ENCODE results near the gene PRKCE. TPM values are rescaled to one million over a fixed set of nuclear protein-coding genes. Genes with fewer than 3 reads are reported as not detected.
A peak's percentile ranks its signal among the peaks of the same experiment; 100 is the strongest.

The PRKCE gene
- total RNA-seq, 2 experiments from 2014 or later = 12.5 to 13.6 TPM

DNA sequence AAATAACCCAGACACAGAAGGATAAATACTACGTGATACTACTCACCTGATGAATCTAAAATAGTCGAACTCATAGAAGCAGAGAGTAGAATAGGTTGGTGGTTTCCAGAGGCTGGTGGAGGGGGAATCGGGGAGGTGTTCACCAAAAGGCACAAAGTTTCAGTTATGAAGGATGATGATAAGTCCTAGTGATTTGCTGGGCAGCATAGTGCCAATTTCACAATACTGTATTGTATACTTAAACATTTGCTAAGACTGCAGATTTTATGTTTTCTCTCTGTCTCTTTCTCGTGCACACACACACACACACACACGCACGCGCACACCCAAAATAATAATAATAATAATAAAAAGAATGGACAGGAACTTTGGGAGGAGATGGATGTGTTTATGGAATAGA, 425.4 kb downstream of the PRKCE start:
- DNase-seq = no peak
- H3K27ac Mint-ChIP-seq = no peak overlapping the region
- H3K27me3 Mint-ChIP-seq = no peaks in the 10 kb centered on the region
- H3K36me3 Mint-ChIP-seq = no peaks in the 10 kb centered on the region
- no peak overlapping the region for H3K4me3 Mint-ChIP-seq
- H3K4me1 Mint-ChIP-seq (ENCODE audit: low read depth) = peaks cover 42% of the 10 kb centered on the region
- H3K9me3 Mint-ChIP-seq = no peaks in the 10 kb centered on the region
- ChIA-PET POLR2A (no interaction called here), CTCF (no interaction called here)
- intact Hi-C loops (cut with micrococcal nuclease) = no loop called here

DNA sequence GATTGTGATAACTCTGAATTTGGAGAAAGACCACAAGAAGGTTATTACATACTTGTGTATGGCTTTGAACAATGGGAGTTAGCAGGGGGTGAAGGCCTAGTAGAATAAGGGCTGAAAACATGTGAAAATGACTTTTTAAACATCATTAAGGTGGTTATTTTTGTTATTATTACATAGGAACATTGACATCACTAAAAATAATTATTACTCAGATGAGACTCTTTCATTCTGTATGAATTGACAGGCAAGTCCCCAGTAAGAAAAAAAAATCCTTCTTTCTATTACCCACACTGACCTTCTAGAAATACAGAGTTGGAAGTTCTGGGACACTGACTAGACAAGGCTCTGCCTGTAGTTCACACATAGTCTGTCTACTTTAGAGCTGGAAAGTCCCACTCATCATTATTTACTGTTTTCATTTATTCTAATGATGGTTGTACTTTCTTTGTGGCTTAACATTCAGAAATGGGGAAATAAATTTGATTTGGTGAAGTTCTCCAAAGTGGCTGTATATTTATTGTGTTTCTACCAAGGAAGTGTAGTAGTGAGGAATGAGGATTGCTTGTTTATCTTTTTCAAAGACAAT, 426.1 kb downstream of the PRKCE start:
- no peaks in the 10 kb centered on the region for H3K27me3 Mint-ChIP-seq
- CTCF ChIA-PET = interaction anchor here (1.7 kb wide), 1 partner anchor 15 kb away, joined by 5 read pairs; no protein-coding TSS in a partner anchor
- no peaks in the 10 kb centered on the region for H3K36me3 Mint-ChIP-seq
- intact Hi-C loops (cut with micrococcal nuclease) = no loop called here
- peaks cover 50% of the 10 kb centered on the region for H3K4me1 Mint-ChIP-seq (ENCODE audit: low read depth)
- no peak for DNase-seq
- no peak overlapping the region for H3K4me3 Mint-ChIP-seq
- H3K9me3 Mint-ChIP-seq = no peaks in the 10 kb centered on the region
- H3K27ac Mint-ChIP-seq = no peak overlapping the region
- POLR2A ChIA-PET = no interaction called here

DNA sequence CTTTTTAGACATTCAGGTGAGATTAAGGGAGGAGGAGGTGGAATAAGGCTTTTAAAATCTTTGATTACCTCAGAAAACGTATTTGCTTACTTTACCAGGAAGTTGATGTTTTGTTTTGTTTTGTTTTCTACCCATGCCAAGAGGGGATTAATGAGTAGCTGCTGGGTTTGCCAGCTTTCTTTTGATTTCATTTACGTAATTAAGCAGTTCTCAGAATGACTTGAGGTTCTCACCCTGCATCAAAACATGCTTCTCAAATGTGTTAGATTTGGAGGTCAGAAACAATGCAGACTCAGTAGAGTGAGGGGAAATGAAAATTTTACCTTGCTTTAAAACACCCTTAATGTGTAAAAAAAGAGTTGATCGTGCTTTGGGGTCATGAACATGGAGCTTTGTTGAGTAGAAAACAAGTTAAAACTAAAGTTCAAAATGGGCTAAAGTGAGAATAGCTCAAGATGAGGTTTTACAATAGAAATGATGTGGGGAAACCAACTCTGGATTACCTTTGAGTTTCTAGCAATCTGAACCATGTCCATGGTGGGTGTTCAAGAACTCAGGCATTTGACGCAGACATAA, 428.6 kb downstream of the PRKCE start:
- peak overlapping the region; percentile 86 for H3K27ac Mint-ChIP-seq
- no peak overlapping the region for H3K4me3 Mint-ChIP-seq
- intact Hi-C loops (cut with micrococcal nuclease) = loop anchor here (1.0 kb wide), 3 partner anchors 12 to 149 kb away; no protein-coding TSS in a partner anchor
- ChIA-PET CTCF (interaction anchor here (0.7 to 2.3 kb wide), 6 partner anchors 8 to 377 kb away, joined by 3 to 9 read pairs (median 4); no protein-coding TSS in a partner anchor), POLR2A (interaction anchor here (0.5 to 1.6 kb wide), 6 partner anchors 12 to 283 kb away, joined by 3 to 11 read pairs (median 3); no protein-coding TSS in a partner anchor)
- no peaks in the 10 kb centered on the region for H3K36me3 Mint-ChIP-seq
- H3K9me3 Mint-ChIP-seq = no peaks in the 10 kb centered on the region
- H3K4me1 Mint-ChIP-seq (ENCODE audit: low read depth) = peaks cover 36% of the 10 kb centered on the region
- no peak for DNase-seq
- no peaks in the 10 kb centered on the region for H3K27me3 Mint-ChIP-seq

DNA sequence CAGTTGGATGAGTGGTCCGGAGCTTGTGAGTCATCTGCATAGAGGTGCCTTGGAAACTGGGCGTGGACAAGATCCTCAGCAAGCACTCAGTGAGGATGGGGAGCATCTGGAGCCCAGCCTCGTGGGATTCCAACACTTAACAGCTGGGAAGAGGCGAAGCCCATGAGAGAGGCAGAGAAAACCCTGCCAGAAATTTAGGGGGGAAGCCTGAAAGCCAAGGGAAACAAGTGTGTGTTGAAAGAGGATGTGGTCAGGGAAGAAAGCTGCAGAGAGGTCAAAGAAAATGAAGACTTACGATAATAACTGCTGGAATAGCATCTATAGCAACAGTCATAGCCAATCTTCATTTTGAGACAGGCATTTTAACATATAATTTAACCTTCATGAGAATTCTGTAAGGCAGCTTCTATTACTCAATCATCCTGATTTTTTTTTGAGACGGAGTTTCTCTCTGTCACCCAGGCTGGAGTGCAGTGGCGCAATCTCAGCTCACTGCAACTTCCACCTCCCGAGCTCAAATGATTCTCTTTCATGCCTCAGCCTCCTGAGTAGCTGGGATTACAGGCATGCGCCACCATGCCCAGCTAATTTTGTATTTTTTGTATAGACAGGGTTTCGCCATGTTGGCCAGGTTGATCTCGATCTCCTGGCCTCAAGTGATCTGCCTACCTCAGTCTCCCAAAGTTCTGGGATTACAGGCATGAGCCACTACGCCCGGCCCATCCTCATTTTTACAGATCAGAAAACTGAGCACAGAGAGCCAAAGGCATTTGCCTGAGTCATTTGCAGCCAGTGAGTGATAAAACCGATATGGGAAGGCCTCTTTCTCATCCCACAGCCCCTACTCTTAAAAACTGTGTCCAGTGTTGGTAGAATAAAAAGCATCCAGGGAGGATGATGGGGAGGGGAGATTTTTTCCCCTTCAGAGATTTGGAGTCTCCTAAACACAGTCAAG, 431.3 kb downstream of the PRKCE start:
- H3K36me3 Mint-ChIP-seq = peaks cover 10% of the 10 kb centered on the region
- ChIA-PET POLR2A (no interaction called here), CTCF (interaction anchor here (0.7 to 1.2 kb wide), 2 partner anchors 20 to 199 kb away, joined by 3 to 5 read pairs; no protein-coding TSS in a partner anchor)
- H3K27me3 Mint-ChIP-seq = no peaks in the 10 kb centered on the region
- H3K4me3 Mint-ChIP-seq = no peak overlapping the region
- H3K27ac Mint-ChIP-seq = no peak overlapping the region
- intact Hi-C loops (cut with micrococcal nuclease) = no loop called here
- H3K4me1 Mint-ChIP-seq (ENCODE audit: low read depth) = peaks cover 35% of the 10 kb centered on the region
- no peak for DNase-seq
- no peaks in the 10 kb centered on the region for H3K9me3 Mint-ChIP-seq

DNA sequence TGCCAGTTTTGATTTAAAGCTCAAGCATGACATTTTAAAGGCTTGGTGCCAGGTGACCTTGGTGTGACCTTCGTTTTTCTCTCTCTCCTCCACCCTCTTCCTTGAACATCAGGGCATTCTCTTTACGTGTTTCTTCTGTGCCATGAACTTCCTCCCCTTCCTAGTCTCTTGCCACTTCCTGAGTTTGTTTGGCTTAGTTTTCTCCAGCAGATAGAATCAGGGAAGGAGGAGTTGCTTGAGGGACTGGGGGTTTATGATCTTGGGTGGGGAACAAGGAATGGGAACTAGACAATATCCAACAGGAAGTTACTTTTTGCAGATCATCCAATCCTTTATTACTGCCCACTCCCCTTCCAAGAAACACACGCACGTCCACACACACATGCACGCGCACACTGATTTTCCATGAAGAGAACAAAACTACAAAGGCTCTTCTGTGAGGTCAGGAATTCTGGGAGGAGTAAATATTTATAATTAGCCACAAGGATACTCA, 435.1 kb downstream of the PRKCE start:
- DNase-seq = no peak
- Mint-ChIP-seq H3K27me3 (no peaks in the 10 kb centered on the region), H3K4me1 (ENCODE audit: low read depth) (peaks cover 13% of the 10 kb centered on the region), H3K27ac (no peak overlapping the region), H3K9me3 (no peaks in the 10 kb centered on the region), H3K4me3 (no peak overlapping the region), H3K36me3 (peaks cover 22% of the 10 kb centered on the region)
- ChIA-PET CTCF (no interaction called here), POLR2A (no interaction called here)
- intact Hi-C loops (cut with micrococcal nuclease) = no loop called here

DNA sequence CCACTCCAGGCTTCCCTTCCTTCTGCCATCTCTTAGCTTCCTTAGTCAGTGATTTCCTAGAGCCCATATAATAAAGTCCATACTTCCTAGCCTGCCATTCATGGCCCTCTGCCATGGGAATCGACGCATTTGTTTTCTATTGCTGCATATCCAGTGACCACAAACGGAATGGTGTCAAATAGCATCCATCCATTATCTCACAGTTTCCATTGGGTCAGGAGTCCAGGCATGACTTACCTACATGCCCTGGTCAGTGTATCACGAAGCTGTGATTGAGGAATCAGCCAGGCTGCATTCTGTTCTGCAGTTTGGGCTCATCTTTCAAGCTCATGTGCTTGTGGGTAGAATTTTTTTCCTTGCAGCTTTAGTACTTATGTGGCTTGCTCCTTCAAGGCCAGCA, 436.0 kb downstream of the PRKCE start:
- POLR2A ChIA-PET = no interaction called here
- DNase-seq = no peak
- intact Hi-C loops (cut with micrococcal nuclease) = no loop called here
- H3K27me3 Mint-ChIP-seq = no peaks in the 10 kb centered on the region
- no peaks in the 10 kb centered on the region for H3K9me3 Mint-ChIP-seq
- H3K36me3 Mint-ChIP-seq = peaks cover 22% of the 10 kb centered on the region
- H3K4me1 Mint-ChIP-seq (ENCODE audit: low read depth) = peaks cover 14% of the 10 kb centered on the region
- no peak overlapping the region for H3K27ac Mint-ChIP-seq
- no peak overlapping the region for H3K4me3 Mint-ChIP-seq
- CTCF ChIA-PET = interaction anchor here (1.0 kb wide), 1 partner anchor 25 kb away, joined by 4 read pairs; no protein-coding TSS in a partner anchor

DNA sequence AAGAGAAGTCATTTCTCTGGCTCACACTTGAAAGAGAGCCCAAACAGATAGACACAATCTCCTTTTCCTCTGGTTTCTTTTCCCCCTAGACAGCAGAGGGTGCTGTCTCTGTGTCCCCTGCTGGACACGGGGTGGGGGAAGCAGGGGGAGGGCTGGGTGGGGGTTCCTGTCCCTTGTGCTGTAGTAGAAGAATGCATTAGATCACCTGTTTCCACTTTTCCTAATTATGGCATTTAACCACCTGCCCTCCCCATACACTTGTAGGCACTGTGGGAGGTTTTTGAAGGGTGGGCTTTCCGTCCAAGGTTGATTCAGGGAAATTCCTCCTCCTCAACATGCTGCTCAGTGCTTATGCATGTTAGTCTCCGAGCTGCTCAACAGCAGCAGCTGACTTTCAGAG, 439.5 kb downstream of the PRKCE start:
- peaks cover 4% of the 10 kb centered on the region for H3K9me3 Mint-ChIP-seq
- peaks cover 12% of the 10 kb centered on the region for H3K4me1 Mint-ChIP-seq (ENCODE audit: low read depth)
- H3K36me3 Mint-ChIP-seq = peaks cover 31% of the 10 kb centered on the region
- DNase-seq = no peak
- ChIA-PET CTCF (interaction anchor here (1.8 kb wide), 1 partner anchor 28 kb away, joined by 4 read pairs; no protein-coding TSS in a partner anchor), POLR2A (no interaction called here)
- H3K27ac Mint-ChIP-seq = no peak overlapping the region
- intact Hi-C loops (cut with micrococcal nuclease) = loop anchor here (5.0 kb wide), 1 partner anchor 59 kb away; no protein-coding TSS in a partner anchor
- no peaks in the 10 kb centered on the region for H3K27me3 Mint-ChIP-seq
- H3K4me3 Mint-ChIP-seq = no peak overlapping the region

DNA sequence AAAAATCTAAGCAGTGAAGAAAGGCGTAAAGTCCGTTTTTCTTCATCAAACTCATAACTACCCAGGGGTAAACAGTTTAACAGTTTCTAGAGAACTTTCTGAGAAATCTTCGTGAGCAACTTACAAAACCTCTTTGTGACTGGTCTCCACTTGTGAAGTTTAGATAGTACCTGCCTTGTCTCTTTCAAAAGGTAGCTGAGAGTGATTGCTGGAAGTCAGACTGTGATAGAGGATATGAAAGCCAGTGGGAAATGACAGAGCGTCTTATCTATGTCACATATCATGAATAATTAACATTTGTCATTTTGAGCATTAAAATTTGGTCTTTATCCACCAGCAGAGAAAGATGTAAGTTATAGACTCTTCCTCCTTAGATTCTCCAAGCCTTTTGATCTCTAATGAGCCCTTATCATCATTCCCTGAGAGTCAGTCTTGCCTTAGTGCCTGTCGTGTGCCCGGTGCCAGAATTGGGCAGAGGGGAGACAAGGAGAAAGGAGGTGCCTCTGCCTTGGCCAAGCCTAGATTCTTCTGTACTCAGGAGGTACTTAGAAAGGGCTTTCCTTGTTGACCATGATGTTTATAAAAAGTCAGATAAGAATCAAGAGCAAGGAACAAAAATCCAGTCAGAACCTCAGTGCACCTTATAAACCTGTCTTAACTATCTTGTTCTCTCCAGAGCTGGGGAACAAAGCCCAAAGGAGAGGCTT, 440.6 kb downstream of the PRKCE start:
- intact Hi-C loops (cut with micrococcal nuclease) = loop anchor here (1.0 to 5.0 kb wide), 2 partner anchors 12 to 60 kb away; no protein-coding TSS in a partner anchor
- ChIA-PET CTCF (interaction anchor here (1.0 to 1.8 kb wide), 3 partner anchors 10 to 29 kb away, joined by 3 to 5 read pairs (median 4); no protein-coding TSS in a partner anchor), POLR2A (interaction anchor here (1.0 kb wide), 1 partner anchor 24 kb away, joined by 5 read pairs; no protein-coding TSS in a partner anchor)
- Mint-ChIP-seq H3K27ac (peak overlapping the region; percentile 62), H3K27me3 (no peaks in the 10 kb centered on the region), H3K36me3 (peaks cover 24% of the 10 kb centered on the region), H3K4me1 (ENCODE audit: low read depth) (peaks cover 12% of the 10 kb centered on the region), H3K4me3 (no peak overlapping the region), H3K9me3 (peaks cover 4% of the 10 kb centered on the region)
- DNase-seq = no peak

DNA sequence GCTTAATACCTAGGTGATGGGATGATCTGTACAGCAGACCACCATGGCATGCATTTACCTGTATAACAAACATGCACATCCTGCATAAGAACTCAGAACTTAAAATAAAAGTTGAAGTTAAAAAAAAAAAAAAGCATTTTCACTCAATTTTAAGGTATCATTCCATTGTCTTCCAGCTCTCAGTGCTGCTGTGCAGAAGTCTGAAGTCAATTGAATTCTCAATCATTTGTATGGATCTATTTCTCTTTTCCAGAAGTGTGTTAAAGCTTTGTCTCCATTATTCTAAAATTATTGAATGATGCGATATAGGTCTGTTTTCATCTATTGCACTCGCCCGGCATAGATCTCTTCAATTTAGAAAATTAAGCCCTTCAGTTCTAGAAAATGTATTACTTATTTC, 443.2 kb downstream of the PRKCE start:
- Mint-ChIP-seq H3K9me3 (peaks cover 4% of the 10 kb centered on the region), H3K27ac (no peak overlapping the region), H3K27me3 (no peaks in the 10 kb centered on the region), H3K4me1 (ENCODE audit: low read depth) (peaks cover 24% of the 10 kb centered on the region), H3K36me3 (peaks cover 10% of the 10 kb centered on the region), H3K4me3 (no peak overlapping the region)
- intact Hi-C loops (cut with micrococcal nuclease) = loop anchor here (5.0 kb wide), 1 partner anchor 62 kb away; no protein-coding TSS in a partner anchor
- POLR2A ChIA-PET = interaction anchor here (0.8 kb wide), 1 partner anchor 269 kb away, joined by 3 read pairs; no protein-coding TSS in a partner anchor
- CTCF ChIA-PET = interaction anchor here (0.6 kb wide), 1 partner anchor 209 kb away, joined by 6 read pairs; no protein-coding TSS in a partner anchor
- no peak for DNase-seq

DNA sequence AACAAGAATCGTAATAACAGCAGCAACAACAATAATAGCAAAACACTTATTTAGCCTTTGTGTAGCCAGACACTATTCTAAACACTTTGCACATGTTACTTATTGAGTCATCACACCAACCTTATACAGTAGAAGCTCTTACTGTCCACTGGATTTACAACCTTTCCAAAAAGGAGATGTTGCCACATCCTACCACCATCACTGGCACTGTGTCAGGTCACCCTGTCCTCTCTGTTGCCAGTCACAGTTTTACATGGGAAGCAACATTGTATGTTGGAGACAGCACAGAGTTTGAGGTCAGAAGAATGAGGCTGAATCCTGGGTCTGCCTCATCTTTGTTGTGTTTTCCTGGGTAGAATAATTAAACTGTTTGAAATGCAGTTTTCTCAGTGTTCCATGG, 444.4 kb downstream of the PRKCE start:
- POLR2A ChIA-PET = no interaction called here
- CTCF ChIA-PET = no interaction called here
- intact Hi-C loops (cut with micrococcal nuclease) = no loop called here
- no peak overlapping the region for H3K27ac Mint-ChIP-seq
- H3K9me3 Mint-ChIP-seq = peaks cover 4% of the 10 kb centered on the region
- peaks cover 10% of the 10 kb centered on the region for H3K36me3 Mint-ChIP-seq
- peaks cover 24% of the 10 kb centered on the region for H3K4me1 Mint-ChIP-seq (ENCODE audit: low read depth)
- no peak for DNase-seq
- no peaks in the 10 kb centered on the region for H3K27me3 Mint-ChIP-seq
- no peak overlapping the region for H3K4me3 Mint-ChIP-seq

DNA sequence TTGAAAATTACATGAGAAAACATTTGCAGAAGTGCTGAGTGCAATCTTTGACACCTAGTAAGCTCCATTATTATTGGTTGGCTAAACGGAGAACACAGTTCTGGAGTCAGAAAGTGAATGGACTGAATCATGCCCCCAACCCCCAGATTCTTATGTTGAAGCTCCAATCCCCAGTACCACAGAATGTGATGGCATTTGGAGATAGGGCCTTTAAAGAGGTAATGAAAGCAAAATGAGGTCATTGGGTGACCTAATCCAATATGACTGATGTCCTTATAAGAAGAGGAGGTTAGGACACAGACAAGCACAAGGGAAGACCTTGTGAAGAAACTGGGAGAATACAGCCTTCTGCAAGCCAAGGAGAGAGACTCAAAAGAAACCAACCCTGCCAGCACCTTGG, 444.8 kb downstream of the PRKCE start:
- Mint-ChIP-seq H3K4me3 (no peak overlapping the region), H3K36me3 (peaks cover 10% of the 10 kb centered on the region), H3K9me3 (peaks cover 4% of the 10 kb centered on the region), H3K4me1 (ENCODE audit: low read depth) (peaks cover 26% of the 10 kb centered on the region), H3K27ac (no peak overlapping the region), H3K27me3 (no peaks in the 10 kb centered on the region)
- POLR2A ChIA-PET = no interaction called here
- DNase-seq = no peak
- CTCF ChIA-PET = interaction anchor here (0.6 kb wide), 1 partner anchor 85 kb away, joined by 3 read pairs; no protein-coding TSS in a partner anchor
- intact Hi-C loops (cut with micrococcal nuclease) = no loop called here

Measured in activated CD4-positive, alpha-beta memory T cell treated with anti-CD3 and anti-CD28 coated beads for 36 hours (primary cell).